Activated CD4-positive, alpha-beta memory T cell treated with anti-CD3 and anti-CD28 coated beads, Interleukin-2, amount 10 ng/mL, durations not matched to agents 7 days and 5 days (primary cell): ENCODE results near the gene CDC40. TPM values are rescaled to one million over a fixed set of nuclear protein-coding genes. Genes with fewer than 3 reads are reported as not detected.
A peak's percentile ranks its signal among the peaks of the same experiment; 100 is the strongest.
"Not testable (repeated sequence)": the region's sequence is repeated elsewhere in the genome, so short reads cannot be mapped to it uniquely, and the experiment has no call there.

Experiments used
- CTCF ChIA-PET: fragments of 350-600 bp; sonication (Branson Sonifier 250); formaldehyde crosslinking; loops from one replicate; lab custom pipeline; 2021; ENCODE audit warnings: antibody characterized with exemption, inconsistent platforms; lab: Charles Lee
- POLR2A ChIA-PET: fragments of 350-600 bp; sonication (Branson Sonifier 250); formaldehyde crosslinking; loops from one replicate; lab custom pipeline; 2021; ENCODE audit warnings: antibody characterized with exemption; lab: Charles Lee
- DNase-seq: peaks from one replicate; pipeline ENCODE4 v3.0.0-alpha.2; 2020
- H3K27ac Mint-ChIP-seq: one replicate; pipeline ENCODE4 v1.8.0; 2021; ENCODE audit warnings: mild to moderate bottlenecking, mixed read lengths
- H3K27me3 Mint-ChIP-seq: one replicate; pipeline ENCODE4 v1.8.0; 2021; ENCODE audit warnings: mixed read lengths
- H3K36me3 Mint-ChIP-seq: one replicate; pipeline ENCODE4 v1.8.0; 2021; ENCODE audit warnings: low read depth, mixed read lengths
- H3K4me1 Mint-ChIP-seq: one replicate; pipeline ENCODE4 v1.8.0; 2021; ENCODE audit warnings: mixed read lengths
- H3K4me3 Mint-ChIP-seq: one replicate; pipeline ENCODE4 v1.8.0; 2021; ENCODE audit warnings: mild to moderate bottlenecking, mixed read lengths
- H3K9me3 Mint-ChIP-seq: one replicate; pipeline ENCODE4 v1.8.0; 2021; ENCODE audit warnings: mixed read lengths
- total RNA-seq, 2 experiments: library from RNA; stranded (reverse); gene quantifications; one replicate each; pipeline ENCODE4 v1.2.3, GENCODE V29; 2021

CDC40 gene
- total RNA-seq, 2 experiments from 2014 or later = 31.0 to 35.1 TPM

GRCh38 chr6:110250838-110251237 lies 70.6 kb downstream of the CDC40 start:
- no peaks in the 10 kb centered on the region for H3K27me3 Mint-ChIP-seq
- no peak for DNase-seq
- no peaks in the 10 kb centered on the region for H3K9me3 Mint-ChIP-seq
- CTCF ChIA-PET = no interaction called here
- POLR2A ChIA-PET = no interaction called here
- H3K4me1 Mint-ChIP-seq = no peaks in the 10 kb centered on the region
- H3K27ac Mint-ChIP-seq = no peak overlapping the region
- no peaks in the 10 kb centered on the region for H3K36me3 Mint-ChIP-seq
- H3K4me3 Mint-ChIP-seq = no peak overlapping the region

- H3K4me3 Mint-ChIP-seq = no peak overlapping the region
- peak; percentile 19 for DNase-seq
- ChIA-PET POLR2A (no interaction called here), CTCF (no interaction called here)
- H3K36me3 Mint-ChIP-seq = no peaks in the 10 kb centered on the region
- H3K4me1 Mint-ChIP-seq = no peaks in the 10 kb centered on the region
- peaks cover 3% of the 10 kb centered on the region for H3K9me3 Mint-ChIP-seq
- no peak overlapping the region for H3K27ac Mint-ChIP-seq
- H3K27me3 Mint-ChIP-seq = no peaks in the 10 kb centered on the region
These were observed 75.1 kb downstream of the CDC40 start for GRCh38 chr6:110255211-110255750.

- Mint-ChIP-seq H3K36me3 (no peaks in the 10 kb centered on the region), H3K4me3 (no peak overlapping the region), H3K4me1 (no peaks in the 10 kb centered on the region), H3K27ac (no peak overlapping the region), H3K27me3 (peaks cover 2% of the 10 kb centered on the region), H3K9me3 (peaks cover 3% of the 10 kb centered on the region)
- CTCF ChIA-PET = no interaction called here
- POLR2A ChIA-PET = no interaction called here
- DNase-seq = no peak
These were observed 76.1 kb downstream of the CDC40 start for GRCh38 chr6:110256366-110256765.

- CTCF ChIA-PET = no interaction called here
- Mint-ChIP-seq H3K27ac (no peak overlapping the region), H3K4me3 (no peak overlapping the region)
These were observed 85.0 kb downstream of the CDC40 start for GRCh38 chr6:110265273-110265672.

GRCh38 chr6:110266996-110267395 lies 86.8 kb downstream of the CDC40 start:
- ChIA-PET CTCF (no interaction called here), POLR2A (no interaction called here)
- H3K36me3 Mint-ChIP-seq = no peaks in the 10 kb centered on the region
- no peak for DNase-seq
- H3K27ac Mint-ChIP-seq = no peak overlapping the region
- no peaks in the 10 kb centered on the region for H3K4me1 Mint-ChIP-seq
- peaks cover 3% of the 10 kb centered on the region for H3K27me3 Mint-ChIP-seq
- peaks cover 2% of the 10 kb centered on the region for H3K9me3 Mint-ChIP-seq
- H3K4me3 Mint-ChIP-seq = no peak overlapping the region

More at GRCh38 chr6:110265273-110265672, 85.0 kb downstream of the CDC40 start:
- DNase-seq = no peak
- Mint-ChIP-seq H3K27me3 (peaks cover 7% of the 10 kb centered on the region), H3K4me1 (no peaks in the 10 kb centered on the region), H3K9me3 (peaks cover 2% of the 10 kb centered on the region), H3K36me3 (no peaks in the 10 kb centered on the region)
- POLR2A ChIA-PET = no interaction called here

- Mint-ChIP-seq H3K4me3 (no peak overlapping the region), H3K9me3 (peaks cover 2% of the 10 kb centered on the region), H3K4me1 (no peaks in the 10 kb centered on the region), H3K27ac (no peak overlapping the region), H3K27me3 (peaks cover 12% of the 10 kb centered on the region), H3K36me3 (no peaks in the 10 kb centered on the region)
- POLR2A ChIA-PET = no interaction called here
- no peak for DNase-seq
- CTCF ChIA-PET = no interaction called here
These were observed 89.4 kb downstream of the CDC40 start for GRCh38 chr6:110269623-110270022.

GRCh38 chr6:110270165-110270564 lies 89.9 kb downstream of the CDC40 start:
- Mint-ChIP-seq H3K4me3 (no peak overlapping the region), H3K36me3 (no peaks in the 10 kb centered on the region), H3K27me3 (peaks cover 12% of the 10 kb centered on the region), H3K4me1 (no peaks in the 10 kb centered on the region), H3K9me3 (peaks cover 2% of the 10 kb centered on the region), H3K27ac (no peak overlapping the region)
- POLR2A ChIA-PET = no interaction called here
- no peak for DNase-seq
- CTCF ChIA-PET = no interaction called here

- Mint-ChIP-seq H3K4me1 (no peaks in the 10 kb centered on the region), H3K27ac (no peak overlapping the region), H3K4me3 (no peak overlapping the region), H3K27me3 (peaks cover 12% of the 10 kb centered on the region), H3K36me3 (no peaks in the 10 kb centered on the region), H3K9me3 (no peaks in the 10 kb centered on the region)
- CTCF ChIA-PET = no interaction called here
- no peak for DNase-seq
- POLR2A ChIA-PET = no interaction called here
These were observed 91.5 kb downstream of the CDC40 start for GRCh38 chr6:110271732-110272022.

GRCh38 chr6:110272781-110273180 lies 92.6 kb downstream of the CDC40 start:
- H3K9me3 Mint-ChIP-seq, DNase-seq, CTCF ChIA-PET, H3K4me3 Mint-ChIP-seq, POLR2A ChIA-PET, H3K27ac Mint-ChIP-seq, H3K4me1 Mint-ChIP-seq, H3K36me3 Mint-ChIP-seq: not testable (repeated sequence)
- peaks cover 12% of the 10 kb centered on the region for H3K27me3 Mint-ChIP-seq

- DNase-seq = no peak
- Mint-ChIP-seq H3K4me1 (no peaks in the 10 kb centered on the region), H3K9me3 (peaks cover 2% of the 10 kb centered on the region), H3K27me3 (peaks cover 10% of the 10 kb centered on the region), H3K4me3 (no peak overlapping the region), H3K36me3 (no peaks in the 10 kb centered on the region), H3K27ac (no peak overlapping the region)
- CTCF ChIA-PET = no interaction called here
- POLR2A ChIA-PET = no interaction called here
These were observed 97.0 kb downstream of the CDC40 start for GRCh38 chr6:110277100-110277665.

Other genes with a start within 250 kb of the CDC40 start
- gene GPR6, start 202.1 kb upstream of the CDC40 start, total RNA-seq = not detected
- under 1 TPM; 0.48 to 0.76 TPM for gene WASF1, start 757 bp upstream of the CDC40 start, total RNA-seq
- gene METTL24, start 177.9 kb downstream of the CDC40 start, total RNA-seq = not detected
- gene DDO, start 235.1 kb downstream of the CDC40 start, total RNA-seq = not detected